IMR-90 (cell line): ENCODE measurements around the gene ADGRD2.

Experiments
- BHLHE40 ChIP-seq: fragments of 150-350 bp; IDR thresholded peaks from 2 replicates; pipeline ENCODE4 v1.6.1; 2016; ENCODE audit warnings: mild to moderate bottlenecking, low read depth, low read length
- CHD1 ChIP-seq: IDR thresholded peaks from 2 replicates; pipeline ENCODE4 v1.6.1; 2012; ENCODE audit warnings: low read depth, low read length, improper control_type of control experiment
- CTCF ChIP-seq: conservative IDR thresholded peaks from 2 replicates; pipeline ENCODE4 v1.5.1; 2012; ENCODE audit warnings: mild to moderate bottlenecking, low read depth, low read length, improper control_type of control experiment
- POLR2A ChIP-seq: IDR thresholded peaks from 2 replicates; pipeline ENCODE4 v1.6.1; 2012; ENCODE audit warnings: mild to moderate bottlenecking, low read depth, low read length
- SMC3 ChIP-seq: fragments of 150-350 bp; IDR thresholded peaks from 2 replicates; pipeline ENCODE4 v1.6.1; 2016; ENCODE audit warnings: low read depth, mild to moderate bottlenecking, antibody characterized with exemption, low read length, moderate library complexity

DNA sequence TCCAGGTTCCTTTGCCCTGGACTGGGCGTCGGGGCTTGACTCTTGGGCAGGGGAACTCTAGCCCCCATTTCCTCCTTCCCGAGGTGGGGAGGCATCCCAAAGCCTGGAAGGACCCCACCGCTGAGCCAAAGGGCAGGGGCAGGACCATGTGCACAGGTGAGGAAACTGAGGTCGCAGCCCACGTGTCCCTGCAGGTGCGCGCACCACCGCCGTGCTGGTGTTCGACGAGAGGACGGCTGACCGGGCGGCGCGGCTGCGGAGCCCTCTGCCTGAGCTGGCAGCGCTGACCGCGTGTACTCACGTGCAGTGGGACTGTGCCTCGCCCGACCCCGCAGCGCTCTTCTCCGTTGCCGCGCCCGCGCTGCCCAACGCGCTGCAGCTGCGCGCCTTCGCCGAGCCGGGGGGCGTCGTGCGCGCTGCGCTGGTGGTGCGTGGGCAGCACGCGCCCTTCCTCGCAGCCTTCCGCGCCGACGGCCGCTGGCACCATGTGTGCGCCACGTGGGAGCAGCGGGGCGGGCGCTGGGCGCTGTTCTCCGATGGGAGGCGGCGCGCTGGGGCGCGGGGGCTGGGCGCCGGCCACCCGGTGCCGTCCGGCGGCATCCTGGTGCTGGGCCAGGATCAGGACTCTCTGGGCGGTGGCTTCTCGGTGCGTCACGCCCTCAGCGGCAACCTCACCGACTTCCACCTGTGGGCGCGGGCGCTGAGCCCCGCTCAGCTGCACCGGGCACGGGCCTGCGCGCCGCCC, 2.8 kb downstream of the ADGRD2 start:
- no peak for TF ChIP-seq CTCF
- no peak for TF ChIP-seq POLR2A
- no peak for TF ChIP-seq CHD1
- no peak for TF ChIP-seq BHLHE40
- TF ChIP-seq SMC3, result no peak
